KMS-11 (cell line): ENCODE results near the gene ZCCHC10.
"Not testable (repeated sequence)": the region's sequence is repeated elsewhere in the genome, so short reads cannot be mapped to it uniquely, and the experiment has no call there.

ENCODE experiments used
- H2AFZ ChIP-seq: fragments of 200-600 bp; sonication (generic); 2 replicates; pipeline ENCODE4 v1.6.1; 2016; ENCODE audit warnings: antibody characterized with exemption, mixed run types, low read depth
- H3K27ac ChIP-seq: fragments of 200-600 bp; sonication (generic); 2 replicates; pipeline ENCODE4 v1.6.1; 2016; ENCODE audit warnings: mild to moderate bottlenecking, mixed run types
- H3K27me3 ChIP-seq: fragments of 200-600 bp; sonication (generic); 2 replicates; pipeline ENCODE4 v1.6.1; 2017; ENCODE audit warnings: mild to moderate bottlenecking, low read depth, mixed run types, moderate library complexity; ENCODE audit not compliant: insufficient read depth
- H3K36me3 ChIP-seq: fragments of 200-600 bp; sonication (generic); 2 replicates; pipeline ENCODE4 v1.6.1; 2017; ENCODE audit warnings: mild to moderate bottlenecking, mixed run types; ENCODE audit not compliant: insufficient read depth
- H3K4me1 ChIP-seq: fragments of 200-600 bp; sonication (generic); 2 replicates; pipeline ENCODE4 v1.6.1; 2016; ENCODE audit warnings: mild to moderate bottlenecking, low read depth, mixed run types; ENCODE audit not compliant: poor library complexity, severe bottlenecking
- H3K4me2 ChIP-seq: fragments of 200-600 bp; sonication (generic); 2 replicates; pipeline ENCODE4 v1.7.0; 2016; ENCODE audit warnings: mild to moderate bottlenecking, mixed run types
- H3K4me3 ChIP-seq: fragments of 200-600 bp; sonication (generic); IDR thresholded peaks from 2 replicates; pipeline ENCODE4 v1.6.1; 2017; ENCODE audit warnings: low read depth, low read length, mixed read lengths; ENCODE audit not compliant: insufficient read depth
- H3K79me2 ChIP-seq: fragments of 200-600 bp; sonication (generic); 2 replicates; pipeline ENCODE4 v1.6.1; 2016; ENCODE audit warnings: low read depth, mixed run types; ENCODE audit not compliant: insufficient read depth
- H3K9ac ChIP-seq: fragments of 200-600 bp; sonication (generic); 2 replicates; pipeline ENCODE4 v1.6.1; 2016; ENCODE audit warnings: mild to moderate bottlenecking, mixed run types
- H4K20me1 ChIP-seq: fragments of 200-600 bp; sonication (generic); 2 replicates; pipeline ENCODE4 v1.6.1; 2016; ENCODE audit warnings: mild to moderate bottlenecking, mixed run types; ENCODE audit not compliant: insufficient read depth
- CTCF ChIP-seq: fragments of 200-600 bp; sonication (generic); conservative IDR thresholded peaks from 2 replicates; pipeline ENCODE4 v1.6.1; 2017; ENCODE audit warnings: low read depth, mild to moderate bottlenecking, antibody characterized with exemption, low read length, moderate library complexity, mixed read lengths

Gene ZCCHC10

DNA sequence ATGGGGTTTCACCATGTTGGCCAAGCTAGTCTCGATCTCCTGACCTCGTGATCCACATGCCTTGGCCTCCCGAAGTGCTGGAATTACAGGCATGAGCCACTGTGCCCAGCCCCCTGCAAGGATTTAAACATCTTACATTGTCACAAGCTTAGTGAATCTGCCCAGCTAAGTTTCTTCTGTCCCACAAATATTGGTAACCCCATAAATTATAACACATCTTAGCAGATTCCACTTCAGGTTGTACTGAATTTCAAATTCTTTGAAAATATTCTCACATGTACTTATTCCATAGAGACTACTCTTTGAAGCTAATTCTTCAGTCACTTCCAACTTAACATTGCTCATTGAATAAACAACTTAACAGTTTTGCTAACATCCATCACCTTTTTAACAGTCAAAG lies 49.5 kb downstream of the ZCCHC10 start:
- Histone ChIP-seq H3K79me2 (no peaks in the 10 kb centered on the region), H3K27me3 (no peaks in the 10 kb centered on the region), H3K9ac (no peak overlapping the region), H3K4me2 (no peak overlapping the region), H4K20me1 (no peaks in the 10 kb centered on the region), H3K27ac (no peak overlapping the region), H3K36me3 (no peaks in the 10 kb centered on the region), H3K4me1 (no peaks in the 10 kb centered on the region), H3K4me3 (no peak overlapping the region), H2AFZ (no peak overlapping the region)
- no peak for TF ChIP-seq CTCF

DNA sequence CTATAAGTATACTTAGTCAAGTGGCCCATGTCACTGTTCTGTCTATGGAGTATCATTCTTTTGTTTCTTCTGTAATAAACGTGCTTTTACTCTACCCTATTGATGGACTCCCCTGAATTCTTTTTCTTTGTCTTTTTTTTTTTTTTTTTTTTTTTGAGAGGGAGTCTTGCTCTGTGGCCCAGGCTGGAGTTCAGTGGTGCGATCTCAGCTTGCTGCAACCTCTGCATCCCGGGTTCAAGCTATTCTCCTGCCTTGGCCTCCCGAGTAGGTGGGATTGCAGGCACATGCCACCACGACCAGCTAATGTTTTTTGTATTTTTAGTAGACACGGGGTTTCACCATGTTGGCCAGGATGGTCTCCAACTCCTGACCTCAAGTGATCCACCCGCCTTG lies 53.9 kb downstream of the ZCCHC10 start:
- H2AFZ ChIP-seq, H3K79me2 ChIP-seq, H3K27ac ChIP-seq, H3K36me3 ChIP-seq, H3K4me2 ChIP-seq, H3K9ac ChIP-seq, H3K4me3 ChIP-seq, H4K20me1 ChIP-seq, H3K4me1 ChIP-seq, H3K27me3 ChIP-seq: not testable (repeated sequence)

GRCh38 chr5:132971483-132972435 lies 54.6 kb downstream of the ZCCHC10 start:
- no peak overlapping the region for H3K9ac ChIP-seq
- TF ChIP-seq CTCF = no peak
- no peak overlapping the region for H3K4me3 ChIP-seq
- no peaks in the 10 kb centered on the region for H3K4me1 ChIP-seq
- no peaks in the 10 kb centered on the region for H4K20me1 ChIP-seq
- no peaks in the 10 kb centered on the region for H3K36me3 ChIP-seq
- no peak overlapping the region for H2AFZ ChIP-seq
- H3K79me2 ChIP-seq = no peaks in the 10 kb centered on the region
- H3K4me2 ChIP-seq = no peak overlapping the region
- no peak overlapping the region for H3K27ac ChIP-seq
- H3K27me3 ChIP-seq = no peaks in the 10 kb centered on the region

GRCh38 chr5:132965120-132965519 lies 61.2 kb downstream of the ZCCHC10 start:
- no peaks in the 10 kb centered on the region for H3K27me3 ChIP-seq
- no peak for TF ChIP-seq CTCF
- peaks cover 22% of the 10 kb centered on the region for H3K4me1 ChIP-seq
- H3K79me2 ChIP-seq = peaks cover 29% of the 10 kb centered on the region
- no peak overlapping the region for H3K9ac ChIP-seq
- no peak overlapping the region for H2AFZ ChIP-seq
- H3K27ac ChIP-seq = no peak overlapping the region
- no peaks in the 10 kb centered on the region for H4K20me1 ChIP-seq
- no peak overlapping the region for H3K4me3 ChIP-seq
- H3K4me2 ChIP-seq = no peak overlapping the region
- no peaks in the 10 kb centered on the region for H3K36me3 ChIP-seq
